LNCAP (cell line): ENCODE results near the gene PSME3IP1.

Source experiments
- TF ChIP-seq, protein P1 (sequence below): fragments of 450-650 bp; IDR thresholded peaks from 2 replicates; pipeline ENCODE4 v1.5.1; 2017; ENCODE audit warnings: mild to moderate bottlenecking

The PSME3IP1 gene

DNA sequence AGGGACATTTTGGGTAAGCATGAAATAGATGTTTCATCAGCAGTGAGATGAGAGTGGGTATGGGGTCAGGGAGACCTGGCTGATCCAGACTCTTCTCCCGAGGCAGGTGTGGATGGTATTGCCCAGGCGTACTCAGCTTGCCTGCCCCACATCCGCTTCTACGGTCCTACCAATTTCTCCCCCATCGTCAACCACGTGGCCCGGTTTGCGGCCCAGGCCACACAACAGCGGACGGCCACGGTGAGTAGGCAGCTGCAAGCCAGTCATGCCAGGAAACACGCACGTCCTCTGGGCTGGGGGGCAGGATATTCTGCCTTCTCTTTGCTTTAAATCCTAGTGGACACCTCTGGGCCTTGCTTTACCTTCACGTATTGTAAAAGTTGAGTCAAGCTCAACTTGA is 48.8 kb downstream of the PSME3IP1 start:
- TF ChIP-seq, protein P1, sequence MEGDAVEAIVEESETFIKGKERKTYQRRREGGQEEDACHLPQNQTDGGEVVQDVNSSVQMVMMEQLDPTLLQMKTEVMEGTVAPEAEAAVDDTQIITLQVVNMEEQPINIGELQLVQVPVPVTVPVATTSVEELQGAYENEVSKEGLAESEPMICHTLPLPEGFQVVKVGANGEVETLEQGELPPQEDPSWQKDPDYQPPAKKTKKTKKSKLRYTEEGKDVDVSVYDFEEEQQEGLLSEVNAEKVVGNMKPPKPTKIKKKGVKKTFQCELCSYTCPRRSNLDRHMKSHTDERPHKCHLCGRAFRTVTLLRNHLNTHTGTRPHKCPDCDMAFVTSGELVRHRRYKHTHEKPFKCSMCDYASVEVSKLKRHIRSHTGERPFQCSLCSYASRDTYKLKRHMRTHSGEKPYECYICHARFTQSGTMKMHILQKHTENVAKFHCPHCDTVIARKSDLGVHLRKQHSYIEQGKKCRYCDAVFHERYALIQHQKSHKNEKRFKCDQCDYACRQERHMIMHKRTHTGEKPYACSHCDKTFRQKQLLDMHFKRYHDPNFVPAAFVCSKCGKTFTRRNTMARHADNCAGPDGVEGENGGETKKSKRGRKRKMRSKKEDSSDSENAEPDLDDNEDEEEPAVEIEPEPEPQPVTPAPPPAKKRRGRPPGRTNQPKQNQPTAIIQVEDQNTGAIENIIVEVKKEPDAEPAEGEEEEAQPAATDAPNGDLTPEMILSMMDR = no peak

DNA sequence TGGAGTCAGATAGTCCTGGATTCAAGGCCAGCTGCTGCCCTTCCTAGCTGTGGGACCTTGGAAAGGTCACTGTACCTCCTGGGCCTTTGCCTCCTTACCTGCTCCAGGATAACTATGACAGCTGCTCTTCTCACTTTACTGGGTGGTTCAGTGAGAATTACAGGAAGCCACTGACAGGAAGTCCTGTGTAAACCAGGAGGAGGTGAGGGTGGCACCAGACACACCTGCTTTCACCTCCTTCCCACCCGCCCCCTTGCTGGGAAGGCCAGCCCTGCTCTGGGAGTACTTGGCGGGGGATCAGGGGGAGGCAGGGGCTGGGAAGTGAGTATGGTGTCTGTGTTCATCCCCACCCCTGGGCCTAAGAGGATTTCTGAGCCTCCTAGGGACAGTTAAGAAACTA is 50.9 kb downstream of the PSME3IP1 start:
- TF ChIP-seq, protein P1 = no peak

DNA sequence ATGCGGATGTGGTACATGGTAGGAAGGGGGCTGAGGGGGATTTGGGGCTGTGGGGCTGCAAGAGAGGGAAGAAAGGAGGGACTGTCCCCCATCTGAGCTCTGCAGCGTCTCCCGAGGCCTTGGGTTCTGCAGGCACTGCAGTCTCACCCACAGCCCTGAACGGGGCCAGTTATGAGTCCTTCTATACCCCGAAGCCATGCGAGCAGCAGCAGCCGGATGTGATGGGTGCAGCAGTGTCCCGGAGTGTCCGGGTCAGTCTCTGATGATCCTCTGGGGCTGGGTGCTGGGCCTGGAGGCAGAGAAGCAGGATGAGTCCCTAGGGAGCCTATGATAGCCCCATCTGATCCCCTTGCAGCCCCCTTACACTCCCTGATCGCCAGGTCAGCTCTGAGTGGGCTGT is 52.0 kb downstream of the PSME3IP1 start:
- TF ChIP-seq, protein P1 = no peak

DNA sequence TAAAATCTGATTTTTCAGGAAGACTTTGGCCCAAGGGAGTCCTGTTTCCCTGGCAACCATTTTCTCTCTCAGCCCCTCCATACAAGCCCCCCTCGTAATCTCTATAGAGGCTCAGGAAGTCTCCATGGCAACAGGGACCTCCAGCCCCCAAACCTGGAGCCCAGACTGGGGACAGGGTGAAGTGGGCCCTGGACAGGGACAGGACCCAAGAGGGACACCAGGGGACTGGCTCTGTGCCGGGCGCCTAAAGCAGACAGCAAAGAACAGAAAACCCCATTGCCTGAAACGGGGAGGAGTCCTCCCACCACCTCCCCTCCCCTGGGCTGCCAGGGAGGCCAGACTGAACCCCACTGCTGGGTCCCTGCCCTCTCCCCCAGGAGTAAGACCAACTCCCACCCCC is 52.8 kb downstream of the PSME3IP1 start:
- TF ChIP-seq, protein P1 = no peak

DNA sequence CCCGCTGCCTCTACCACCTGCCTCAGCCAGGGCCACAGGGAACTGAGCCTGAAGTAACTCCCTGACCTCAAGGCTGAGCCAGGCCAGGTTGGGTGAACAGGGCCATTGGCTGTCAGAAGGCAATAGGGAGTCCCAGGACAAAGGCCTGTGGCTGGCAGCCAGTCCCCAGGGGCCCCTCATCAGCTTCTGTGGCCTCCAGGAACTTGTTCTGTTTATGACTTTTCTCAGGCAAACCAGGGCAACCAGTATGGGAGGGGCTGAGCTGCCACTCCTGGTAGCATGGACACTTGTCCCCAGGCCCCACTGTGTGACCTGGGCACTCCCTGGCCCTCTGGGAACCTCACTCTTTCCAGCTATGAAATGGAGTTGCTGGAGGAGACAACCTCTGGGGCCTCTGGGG is 53.4 kb downstream of the PSME3IP1 start:
- TF ChIP-seq, protein P1 = no peak

DNA sequence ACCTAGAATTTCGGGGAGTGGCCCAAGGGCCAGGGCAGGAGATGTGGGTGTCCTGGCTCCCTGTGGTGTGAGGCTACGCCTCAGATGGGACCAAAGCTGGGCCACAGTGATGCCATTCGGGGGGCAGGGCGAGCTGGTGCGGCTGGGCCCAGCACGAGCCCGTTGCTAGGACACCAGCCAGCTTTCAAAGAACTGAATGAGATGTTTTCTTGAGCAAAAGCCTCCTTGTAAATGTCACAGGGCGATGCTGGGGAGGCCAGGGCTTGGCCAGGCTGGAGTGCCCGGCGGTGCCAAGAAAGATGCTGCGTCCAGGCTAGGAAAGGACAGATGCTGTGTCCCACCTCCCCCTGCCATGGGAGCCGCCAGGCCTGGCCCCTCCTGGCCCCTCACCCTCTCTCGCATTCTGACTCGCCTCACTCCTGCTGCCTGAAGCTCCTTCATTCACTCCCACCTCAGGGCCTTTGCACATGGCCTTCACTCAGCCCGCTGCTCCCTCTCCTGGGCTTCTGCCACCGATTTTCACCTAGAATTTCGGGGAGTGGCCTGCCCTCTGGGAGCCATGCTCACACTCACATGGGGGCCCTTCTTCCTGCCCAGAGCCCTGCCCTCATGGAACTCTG is 54.4 kb downstream of the PSME3IP1 start:
- TF ChIP-seq, protein P1 = no peak

DNA sequence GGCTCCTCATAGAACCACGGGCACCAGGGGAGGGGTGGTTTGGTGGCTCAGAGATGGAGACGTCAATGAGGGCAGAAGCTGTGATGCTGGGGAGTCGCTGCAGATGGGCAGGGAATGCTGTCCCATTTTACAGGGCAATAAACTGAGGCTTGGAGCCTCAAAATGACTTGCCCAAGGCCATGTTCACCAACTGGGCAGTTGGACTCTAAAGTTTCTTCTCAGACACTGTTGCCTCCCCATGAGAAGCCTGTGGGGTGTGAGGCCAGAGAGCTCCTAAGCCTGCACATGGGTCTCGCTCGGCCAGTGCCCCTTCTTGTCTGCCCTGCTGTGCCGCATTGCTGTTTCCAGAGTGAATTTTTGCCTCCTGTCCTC is 54.9 kb downstream of the PSME3IP1 start:
- TF ChIP-seq, protein P1 = no peak
